HG03460 (cell line): ENCODE measurements around the gene CDH1.

ENCODE experiments used
- ATAC-seq: cut with Tn5 transposase; IDR thresholded peaks from one replicate; pipeline ENCODE4 v1.9.1; 2021; ENCODE audit not compliant: unreplicated experiment

CDH1 gene

GRCh38 chr16:68731637-68732036 lies 5.5 kb upstream of the CDH1 start:
- no peak for ATAC-seq

- no peak for ATAC-seq
Observed at GRCh38 chr16:68732042-68732680, 4.9 kb upstream of the CDH1 start.

- ATAC-seq = no peak
Observed at GRCh38 chr16:68732741-68733399, 4.2 kb upstream of the CDH1 start.

- ATAC-seq = no peak
Observed at GRCh38 chr16:68733570-68733969, 3.5 kb upstream of the CDH1 start.

GRCh38 chr16:68734782-68735181 lies 2.3 kb upstream of the CDH1 start:
- no peak for ATAC-seq

- ATAC-seq = no peak
Observed at GRCh38 chr16:68736561-68736960, 531 bp upstream of the CDH1 start.

GRCh38 chr16:68737730-68738629 lies 888 bp downstream of the CDH1 start:
- no peak for ATAC-seq

GRCh38 chr16:68739964-68740627 lies 3.0 kb downstream of the CDH1 start:
- no peak for ATAC-seq

GRCh38 chr16:68740628-68741346 lies 3.7 kb downstream of the CDH1 start:
- no peak for ATAC-seq

GRCh38 chr16:68743664-68744063 lies 6.6 kb downstream of the CDH1 start:
- no peak for ATAC-seq

GRCh38 chr16:68744744-68745280 lies 7.7 kb downstream of the CDH1 start:
- no peak for ATAC-seq

GRCh38 chr16:68746951-68747350 lies 9.9 kb downstream of the CDH1 start:
- no peak for ATAC-seq

- no peak for ATAC-seq
Observed at GRCh38 chr16:68749432-68749831, 12.3 kb downstream of the CDH1 start.

- ATAC-seq = no peak
Observed at GRCh38 chr16:68750193-68750695, 13.2 kb downstream of the CDH1 start.

GRCh38 chr16:68751160-68751559 lies 14.1 kb downstream of the CDH1 start:
- no peak for ATAC-seq

- no peak for ATAC-seq
Observed at GRCh38 chr16:68752602-68753001, 15.5 kb downstream of the CDH1 start.

- ATAC-seq = no peak
Observed at GRCh38 chr16:68754084-68754792, 17.1 kb downstream of the CDH1 start.

GRCh38 chr16:68756239-68756915 lies 19.3 kb downstream of the CDH1 start:
- peak; percentile 63 for ATAC-seq

- ATAC-seq = no peak
Observed at GRCh38 chr16:68757625-68757935, 20.5 kb downstream of the CDH1 start.
